Stimulated activated CD4-positive, alpha-beta T cell treated with anti-CD3 and anti-CD28 coated beads, TNF-alpha, amount 100 ng/mL, for 48 hours (primary cell): ENCODE data around the gene NRXN2.

Experiments
- DNase-seq, 3 donors: peaks; one replicate each; pipeline ENCODE4 v3.0.0-alpha.2; 2020; ENCODE audit warnings: low read depth in 3 of 3

The NRXN2 gene

DNA sequence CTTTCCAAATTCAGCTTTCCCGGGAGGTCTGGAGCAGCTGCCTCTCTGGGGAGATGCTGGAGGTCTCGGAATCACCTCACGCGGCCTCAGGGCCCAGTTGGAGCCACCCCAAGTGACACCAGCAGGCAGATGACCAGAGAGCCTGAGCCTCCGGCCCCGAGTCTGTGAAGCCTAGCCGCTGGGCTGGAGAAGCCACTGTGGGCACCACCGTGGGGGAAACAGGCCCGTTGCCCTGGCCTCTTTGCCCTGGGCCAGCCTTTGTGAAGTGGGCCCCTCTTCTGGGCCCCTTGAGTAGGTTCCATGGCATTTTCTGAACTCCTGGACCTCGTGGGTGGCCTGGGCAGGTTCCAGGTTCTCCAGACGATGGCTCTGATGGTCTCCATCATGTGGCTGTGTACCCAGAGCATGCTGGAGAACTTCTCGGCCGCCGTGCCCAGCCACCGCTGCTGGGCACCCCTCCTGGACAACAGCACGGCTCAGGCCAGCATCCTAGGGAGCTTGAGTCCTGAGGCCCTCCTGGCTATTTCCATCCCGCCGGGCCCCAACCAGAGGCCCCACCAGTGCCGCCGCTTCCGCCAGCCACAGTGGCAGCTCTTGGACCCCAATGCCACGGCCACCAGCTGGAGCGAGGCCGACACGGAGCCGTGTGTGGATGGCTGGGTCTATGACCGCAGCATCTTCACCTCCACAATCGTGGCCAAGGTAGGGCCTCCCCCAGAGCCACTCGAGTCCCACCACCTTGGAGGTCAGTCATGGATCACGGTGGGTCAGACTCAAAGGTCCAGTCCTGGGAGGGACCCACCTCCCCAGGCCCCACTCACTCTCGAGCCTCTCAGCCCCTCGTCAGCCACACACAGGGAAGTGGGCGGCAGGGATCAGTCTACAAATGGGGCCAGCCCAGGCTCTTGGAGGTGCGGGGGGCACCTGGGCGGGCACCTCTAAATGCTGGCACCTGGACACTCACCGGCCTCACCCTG is 131.5 kb downstream of the NRXN2 start:
- no peak for DNase-seq

DNA sequence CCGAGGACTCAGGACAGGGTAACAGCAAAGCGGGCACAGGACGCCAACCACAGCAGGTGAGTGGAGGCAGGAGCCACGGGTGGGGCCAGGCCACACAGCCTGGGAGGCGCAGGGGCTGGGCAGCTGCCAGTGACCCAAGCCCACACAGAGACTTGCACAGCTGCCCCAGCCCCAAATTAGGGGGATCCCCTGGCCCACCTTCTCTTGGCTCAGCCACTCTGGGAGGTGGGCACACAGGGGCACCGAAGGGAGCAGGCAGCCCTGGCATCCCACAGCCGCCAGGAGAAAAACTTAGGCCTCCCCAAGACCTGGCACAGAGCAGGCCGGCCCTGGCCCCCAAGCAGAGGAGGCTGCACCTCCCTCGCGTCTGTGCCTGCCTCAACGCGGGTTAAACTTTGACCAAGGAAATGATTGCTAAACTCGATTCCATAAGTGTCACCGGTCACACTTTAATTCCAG is 132.2 kb downstream of the NRXN2 start, which contains the start of gene SLC22A12:
TSS of gene SLC22A12 (plus strand) at position 458 of the 459 bp plus-strand sequence. CDS start 337 bp downstream, outside the sequence.
- no peak for DNase-seq

DNA sequence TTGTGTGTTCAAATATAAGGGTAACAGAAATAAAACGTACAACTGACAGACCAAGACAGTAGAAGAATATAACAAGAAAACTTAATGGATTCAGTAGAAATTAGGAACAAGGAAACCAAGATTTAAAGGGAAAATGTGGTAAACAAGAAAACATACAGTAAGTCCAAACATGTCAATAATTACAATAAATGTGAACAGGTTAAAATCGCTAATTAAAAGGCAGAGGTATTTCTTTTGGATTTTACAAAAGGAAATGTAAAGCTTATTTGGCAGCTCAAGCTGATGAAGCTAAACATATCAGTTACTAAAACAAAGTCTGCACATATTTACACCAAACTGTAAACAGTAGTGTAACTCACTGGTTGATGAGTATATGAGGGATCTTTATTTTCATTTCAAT is 134.3 kb downstream of the NRXN2 start:
- no peak for DNase-seq

DNA sequence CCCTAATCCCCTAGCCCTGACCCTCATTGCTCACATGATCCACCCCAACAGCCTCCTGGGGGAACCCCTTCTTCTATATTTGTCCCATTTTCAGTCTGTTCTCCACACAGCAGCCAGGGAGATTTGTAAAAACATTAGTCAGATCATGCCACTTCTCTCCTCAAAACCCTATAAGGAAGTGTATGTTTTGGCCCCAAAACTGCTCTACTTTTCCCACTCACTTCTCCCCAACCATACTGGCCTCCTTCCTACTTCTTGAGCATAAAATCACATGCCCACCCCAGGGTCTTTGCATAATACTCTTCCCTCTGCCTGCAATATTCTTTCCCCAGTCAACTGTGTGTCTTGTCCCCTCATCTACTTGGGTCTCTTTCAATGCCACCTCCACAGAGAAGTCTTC is 136.6 kb downstream of the NRXN2 start:
- no peak for DNase-seq

DNA sequence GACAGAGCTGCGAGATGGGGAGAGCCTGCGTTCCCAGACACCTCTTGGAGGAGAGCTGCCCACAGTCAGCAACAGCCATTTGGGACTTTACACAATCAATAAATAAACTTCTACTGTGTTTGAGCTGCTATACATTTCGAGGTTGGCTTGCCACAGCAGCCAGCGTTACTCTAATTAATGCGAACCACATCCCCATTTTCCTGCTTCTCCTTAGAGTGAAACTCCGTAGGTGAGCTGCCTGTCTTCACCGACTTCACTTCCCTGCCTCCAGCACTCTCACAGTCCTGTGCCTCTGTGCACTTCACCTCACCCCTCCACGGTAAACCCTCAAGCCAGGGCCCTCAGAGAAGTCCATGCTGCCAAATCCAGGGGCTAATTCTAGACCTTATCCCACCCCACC is 137.8 kb downstream of the NRXN2 start:
- DNase-seq = no peak

DNA sequence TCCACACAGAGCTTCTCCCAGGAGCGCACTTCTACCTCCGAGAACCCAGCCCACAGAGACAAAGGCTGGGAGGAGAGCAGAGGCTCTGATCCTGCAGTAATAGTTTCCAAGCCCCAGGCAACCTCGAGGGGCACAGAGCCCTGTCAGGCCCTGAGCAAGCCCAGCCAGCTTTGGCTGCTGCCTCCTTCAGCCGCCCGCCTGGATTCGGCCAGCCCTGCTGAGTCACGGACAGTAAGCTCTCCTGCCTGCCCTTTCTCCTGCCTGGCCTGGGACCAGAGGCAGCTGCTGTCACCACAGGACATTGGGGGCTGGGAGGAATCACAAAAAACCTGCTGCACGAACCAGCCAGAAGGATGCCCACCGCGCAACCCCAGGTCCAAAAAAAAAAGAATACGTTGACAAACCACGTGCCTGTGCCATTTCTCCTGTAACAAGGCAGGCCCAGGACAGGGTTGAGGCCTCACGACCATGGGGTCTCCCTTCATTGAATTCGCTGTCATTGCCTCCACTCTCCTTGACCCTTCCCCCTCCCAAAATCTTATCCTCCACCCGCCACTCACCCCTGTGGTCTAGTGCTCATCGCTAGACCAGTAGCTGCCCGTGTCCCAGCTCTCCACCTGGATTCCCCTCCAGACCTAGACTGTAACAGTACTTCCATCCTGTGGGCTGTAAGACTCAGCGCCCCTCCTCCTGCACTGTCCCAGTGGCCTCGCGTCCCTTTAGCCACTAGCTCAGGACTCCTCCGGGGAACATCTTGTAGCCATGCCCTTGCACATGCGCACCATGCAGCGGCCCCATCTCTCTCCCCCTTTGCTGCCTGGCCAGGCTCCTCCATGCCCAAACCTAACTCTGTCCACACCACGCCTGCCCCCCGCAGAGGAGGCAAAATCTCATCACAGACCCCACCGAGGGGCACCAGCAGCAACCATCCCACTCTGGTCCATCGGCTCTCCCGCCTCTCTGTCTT is 139.4 kb downstream of the NRXN2 start:
- no peak for DNase-seq

DNA sequence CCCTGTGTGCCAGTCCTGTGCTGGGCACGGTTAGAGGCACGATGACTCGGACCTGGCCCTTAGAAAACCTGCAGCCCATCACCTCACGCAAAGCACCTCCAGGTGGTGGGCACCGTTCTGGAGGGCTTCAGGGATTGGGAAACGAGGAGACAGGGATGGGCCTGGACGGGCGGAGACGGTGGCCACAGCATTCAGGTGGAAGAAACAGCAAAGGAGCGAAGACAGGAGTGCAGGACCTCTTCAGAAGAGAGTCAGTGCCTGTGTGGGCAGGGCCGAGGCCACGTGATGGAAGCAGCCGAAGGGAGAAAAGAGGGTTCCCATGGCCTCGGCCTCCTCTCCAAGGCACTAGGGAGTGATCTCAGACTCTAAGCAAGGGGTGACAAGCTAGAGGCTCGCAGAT is 140.1 kb downstream of the NRXN2 start:
- DNase-seq = no peak

DNA sequence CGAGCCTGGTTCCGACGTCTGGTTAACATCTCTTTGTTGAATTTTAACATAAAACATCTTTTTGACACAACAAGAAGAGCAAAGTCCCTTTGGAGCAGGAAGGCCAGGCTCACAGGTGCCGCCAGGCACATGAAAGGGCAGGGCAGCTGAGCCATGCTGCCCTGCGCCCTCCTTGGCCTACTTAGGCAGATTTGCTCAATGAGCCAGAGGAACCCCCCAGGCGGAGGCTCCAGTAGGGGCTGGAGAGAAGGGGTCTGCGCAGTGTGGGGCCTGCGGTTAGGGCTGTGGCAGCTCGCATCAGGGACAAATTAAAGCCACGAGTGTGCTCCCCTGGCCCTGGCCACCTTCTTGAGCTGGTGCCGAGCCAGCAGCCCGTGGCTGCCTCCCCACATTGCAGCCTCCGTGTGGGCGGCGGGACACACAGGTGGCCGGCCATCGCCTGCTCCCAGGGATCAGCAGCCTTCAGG is 141.9 kb downstream of the NRXN2 start:
- DNase-seq = no peak

DNA sequence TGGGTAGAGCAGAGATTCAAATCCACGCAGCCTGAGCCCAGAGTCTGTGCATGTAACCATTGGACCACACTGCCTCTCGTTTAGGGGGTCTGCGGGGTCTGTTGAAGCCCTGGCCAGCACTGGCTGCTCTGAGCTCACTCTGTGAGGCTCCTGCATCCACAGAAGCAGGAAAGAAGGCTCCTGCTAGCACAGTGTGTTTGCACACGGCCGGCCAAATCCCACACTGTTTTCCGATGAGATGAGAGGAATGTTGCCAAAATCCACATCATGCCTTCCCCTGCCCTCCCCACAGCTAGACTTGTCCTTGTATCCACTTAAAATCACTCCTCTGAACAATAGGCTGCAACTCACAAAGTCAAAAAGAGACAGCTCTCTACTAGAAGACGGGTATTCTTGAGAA is 142.6 kb downstream of the NRXN2 start:
- no peak for DNase-seq

DNA sequence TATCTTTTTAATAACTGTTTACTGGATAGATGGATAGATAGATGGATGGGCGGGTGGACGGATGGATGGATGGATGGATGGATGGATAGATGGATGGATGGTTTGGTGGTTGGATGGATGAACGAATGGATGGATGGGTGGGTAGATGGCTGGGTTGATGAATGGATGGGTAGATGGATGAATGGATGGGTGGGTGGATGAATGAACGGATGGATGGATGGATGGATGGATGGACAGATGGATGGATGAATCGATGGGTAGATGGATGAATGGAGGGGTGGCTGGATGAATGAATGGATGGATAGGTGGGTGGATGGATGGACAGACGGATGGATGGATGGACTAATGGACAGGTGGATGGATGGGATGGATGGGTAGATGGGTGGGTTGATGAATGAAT is 145.8 kb downstream of the NRXN2 start:
- no peak for DNase-seq

DNA sequence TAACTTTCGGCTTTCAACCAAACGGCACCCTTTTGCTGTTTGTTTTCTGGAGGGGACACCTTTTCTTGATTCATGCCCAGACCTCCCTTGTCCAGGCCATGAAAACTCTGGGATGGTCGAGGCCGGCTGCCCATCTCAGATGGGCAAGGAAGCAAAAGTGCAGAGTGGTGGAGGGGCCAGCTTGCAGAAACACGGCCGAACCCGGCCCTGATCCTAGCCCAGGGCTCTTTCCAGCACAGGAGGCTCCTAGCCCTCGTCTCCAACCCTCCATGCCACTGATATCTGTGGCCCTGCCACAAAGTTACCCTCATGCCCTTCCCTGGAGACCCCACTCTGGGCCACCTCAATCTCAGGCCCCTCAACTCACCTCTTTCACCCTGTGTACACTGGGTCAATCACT is 150.9 kb downstream of the NRXN2 start:
- DNase-seq = no peak

DNA sequence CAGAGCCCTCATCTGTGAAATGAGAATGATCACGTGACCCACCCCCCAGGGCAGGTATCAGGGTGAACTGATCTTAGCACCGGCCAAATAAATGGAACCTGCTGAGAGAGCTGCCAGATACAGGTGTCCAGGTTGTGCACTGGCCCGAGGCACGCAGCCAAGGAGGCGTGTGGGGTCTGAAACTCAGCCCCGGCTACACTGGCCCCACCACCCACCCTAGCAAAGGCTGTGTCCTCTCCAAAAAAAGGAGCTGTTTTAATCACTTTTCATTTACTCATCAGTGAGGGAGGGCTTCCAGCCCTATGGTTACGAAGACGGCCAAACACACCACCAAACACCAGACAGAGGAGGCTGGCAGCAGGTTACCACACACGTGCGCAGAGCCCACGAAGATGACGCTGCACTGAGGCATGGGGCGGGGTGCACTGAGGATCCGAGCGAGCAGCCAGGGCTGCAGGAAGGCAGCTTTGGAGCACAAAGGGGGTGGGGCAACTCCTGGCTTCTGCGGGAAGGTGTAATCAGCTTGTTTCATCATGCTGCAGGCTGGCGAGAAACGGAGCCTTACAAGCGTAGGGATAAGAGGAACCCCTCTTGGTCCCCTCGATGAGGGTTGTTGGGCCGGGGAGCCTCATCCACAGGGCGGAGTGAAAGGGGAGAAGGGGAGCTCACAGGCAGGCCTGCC is 151.4 kb downstream of the NRXN2 start:
- DNase-seq = no peak

DNA sequence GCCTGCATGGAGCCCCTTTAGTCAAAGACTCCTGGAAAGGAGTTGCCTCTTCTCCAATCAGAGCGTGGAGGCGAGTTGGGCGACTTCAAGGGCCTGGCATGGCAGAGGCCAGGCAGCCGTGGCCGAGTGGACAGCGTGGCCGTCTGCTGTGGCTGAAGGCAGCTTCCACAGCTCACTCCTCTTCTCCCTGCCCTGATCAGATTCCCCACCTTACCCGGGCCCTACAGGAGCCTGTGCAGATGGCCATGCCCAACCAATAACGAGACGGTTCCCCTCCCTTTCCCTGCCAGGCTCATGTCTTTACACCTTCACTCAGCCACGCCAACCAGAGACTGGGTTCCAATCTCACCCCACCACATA is 152.0 kb downstream of the NRXN2 start:
- no peak for DNase-seq

DNA sequence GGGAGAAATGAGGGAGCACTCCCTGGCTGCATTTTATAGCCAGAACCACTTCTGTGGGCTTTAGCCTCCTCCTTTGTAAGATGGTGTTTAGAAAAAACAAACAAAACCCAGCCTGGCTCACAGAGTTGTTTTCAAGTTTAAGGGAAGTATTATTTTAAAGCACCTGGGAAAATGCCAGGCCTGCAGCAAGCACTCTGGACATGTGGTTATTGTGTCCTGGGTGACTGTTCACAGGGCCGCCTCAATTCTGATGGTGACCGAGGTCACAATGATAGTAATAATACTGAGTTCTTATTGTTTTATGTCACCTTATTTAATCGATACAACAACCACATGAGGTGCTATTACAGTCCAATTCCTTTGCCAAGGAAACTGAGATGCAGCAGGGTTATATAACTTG is 152.7 kb downstream of the NRXN2 start:
- no peak for DNase-seq

DNA sequence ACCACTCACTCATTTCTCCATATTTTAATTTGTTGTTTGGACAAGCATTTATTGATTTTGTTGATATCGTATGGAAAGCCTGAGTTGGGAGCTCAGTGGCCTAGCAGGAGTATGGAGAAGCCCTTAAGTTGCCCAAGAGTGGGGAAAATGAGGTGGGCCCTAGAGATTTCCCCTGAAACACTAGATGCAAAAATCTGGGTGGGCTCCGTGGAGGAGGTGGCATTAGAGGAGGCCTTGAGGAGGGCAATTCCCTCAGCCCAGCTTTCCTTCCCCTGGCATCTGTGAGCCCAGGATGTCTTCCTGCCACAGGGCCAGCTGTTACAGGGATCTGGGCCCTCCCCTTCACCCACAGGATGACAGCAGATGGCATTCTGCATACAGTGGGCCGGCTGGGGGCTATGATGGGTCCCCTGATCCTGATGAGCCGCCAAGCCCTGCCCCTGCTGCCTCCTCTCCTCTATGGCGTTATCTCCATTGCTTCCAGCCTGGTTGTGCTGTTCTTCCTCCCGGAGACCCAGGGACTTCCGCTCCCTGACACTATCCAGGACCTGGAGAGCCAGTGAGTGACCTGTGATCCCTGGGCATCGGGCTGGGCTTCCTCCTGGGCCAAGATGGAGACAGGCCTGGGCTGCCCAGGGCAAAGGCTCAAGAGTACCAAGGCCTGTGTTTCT is 153.6 kb downstream of the NRXN2 start:
- DNase-seq = no peak

DNA sequence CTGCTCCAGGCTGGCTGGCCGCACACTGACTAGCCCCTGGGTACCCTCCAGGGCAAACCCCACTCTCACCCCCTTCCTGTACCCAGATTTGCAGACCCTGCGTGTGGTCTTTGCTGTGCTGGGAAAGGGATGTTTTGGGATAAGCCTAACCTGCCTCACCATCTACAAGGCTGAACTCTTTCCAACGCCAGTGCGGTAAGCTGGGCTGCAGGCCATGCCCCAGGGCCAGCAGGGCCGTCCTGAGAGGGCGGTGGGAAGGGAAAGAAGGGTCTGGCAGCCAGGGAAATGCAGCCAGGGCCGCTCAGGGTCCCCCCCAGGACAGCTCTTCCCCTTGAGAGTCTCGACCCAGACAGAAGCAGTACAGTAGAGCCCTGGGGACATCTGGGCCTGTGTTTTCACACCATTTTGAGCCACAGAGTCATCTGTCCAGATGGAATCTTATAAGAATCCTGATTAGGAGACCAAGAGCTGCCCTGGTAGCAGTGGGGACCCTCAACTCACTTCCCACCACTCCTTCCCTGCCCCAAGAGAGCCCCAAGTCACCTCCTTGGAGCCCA is 154.3 kb downstream of the NRXN2 start:
- DNase-seq = no peak

DNA sequence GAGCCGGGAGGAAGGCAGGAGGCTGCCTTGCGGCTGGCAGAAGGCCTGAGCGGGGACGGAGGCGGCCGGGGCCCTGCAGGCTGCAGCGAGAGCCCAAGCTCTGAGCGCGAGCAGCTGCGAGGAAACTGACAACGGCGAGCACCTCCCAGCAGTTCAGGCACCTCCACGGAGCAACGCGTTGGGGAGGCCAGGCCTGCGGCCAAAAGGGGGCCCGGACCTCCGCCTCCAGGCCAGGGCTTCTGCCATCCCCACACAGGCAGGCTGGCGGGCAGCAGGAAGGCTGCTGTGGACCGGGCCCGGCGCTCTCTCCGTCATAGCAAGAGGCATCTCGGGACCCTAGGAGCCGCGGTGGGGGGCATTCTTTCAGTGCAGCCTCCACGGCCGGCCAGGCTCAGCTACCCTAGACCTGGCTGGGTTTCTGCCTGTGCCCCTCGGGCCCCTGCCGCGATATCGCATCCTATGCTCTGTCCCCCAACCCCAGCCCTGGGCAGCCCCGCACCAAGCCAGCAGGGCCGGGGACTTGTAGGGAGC is 154.9 kb downstream of the NRXN2 start:
- DNase-seq = no peak

DNA sequence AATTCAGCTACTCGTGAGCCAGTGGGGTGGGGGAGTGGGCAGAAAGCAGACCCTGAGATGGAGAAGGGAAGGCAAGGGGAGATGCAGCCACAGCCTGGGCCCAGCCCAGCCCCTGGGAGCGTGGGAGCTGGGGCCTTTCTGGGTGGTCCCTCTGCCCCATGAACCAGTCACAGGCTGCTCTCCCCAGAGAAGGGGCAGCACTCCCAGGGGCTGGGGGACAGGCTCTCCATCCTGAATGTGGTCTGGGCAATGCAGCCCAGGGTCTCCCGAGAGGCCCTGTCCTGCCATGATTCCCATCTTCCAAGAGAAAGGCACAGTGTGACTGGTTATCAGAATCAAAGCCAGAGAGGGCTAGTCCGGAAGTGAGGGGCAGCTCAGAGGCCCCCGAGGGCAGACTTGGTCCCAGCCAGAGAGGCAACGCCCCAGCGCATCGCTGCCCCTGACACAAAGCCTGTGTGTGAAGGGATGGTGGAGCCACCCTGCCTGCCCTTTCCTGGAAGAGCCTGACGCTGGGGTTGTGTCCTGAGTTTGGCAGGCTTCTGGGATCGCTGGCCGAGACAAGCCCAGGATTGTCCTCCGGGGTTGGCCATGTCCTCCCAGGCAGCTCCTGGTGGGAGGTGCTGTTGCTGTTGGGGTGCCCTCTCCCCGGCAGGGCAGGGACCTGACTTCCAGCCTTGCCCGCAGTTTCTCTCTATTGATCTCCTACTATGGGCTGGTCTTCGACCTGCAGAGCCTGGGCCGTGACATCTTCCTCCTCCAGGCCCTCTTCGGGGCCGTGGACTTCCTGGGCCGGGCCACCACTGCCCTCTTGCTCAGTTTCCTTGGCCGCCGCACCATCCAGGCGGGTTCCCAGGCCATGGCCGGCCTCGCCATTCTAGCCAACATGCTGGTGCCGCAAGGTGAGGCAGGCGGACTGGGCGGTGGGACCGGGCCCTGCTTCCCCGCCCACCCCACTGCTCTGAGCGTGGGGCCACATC is 155.8 kb downstream of the NRXN2 start:
- DNase-seq = no peak
